Measurements from ENCODE around the gene PCNX1. TPM values are rescaled to one million over a fixed set of nuclear protein-coding genes. Genes with fewer than 3 reads are reported as not detected.

Gene PCNX1
- polyA plus RNA-seq, 3 donors = 7.3 to 26.7 (median 8.1) TPM

- H3K27me3 ChIP-seq (ENCODE audit: control insufficient read depth in 2 of 2, insufficient read depth in 2 of 2, low read length in 2 of 2) = no peaks in the 10 kb centered on the region
Observed at GRCh38 chr14:71076462-71077092, 169.3 kb downstream of the PCNX1 start.

GRCh38 chr14:71078500-71078899 lies 171.2 kb downstream of the PCNX1 start:
- Histone ChIP-seq H3K79me2 (ENCODE audit: insufficient read depth, low read length) (no peaks in the 10 kb centered on the region), H2AFZ (ENCODE audit: insufficient read depth, low read depth, low read length, poor library complexity, severe bottlenecking) (no peak overlapping the region), H3K27me3 (ENCODE audit: control insufficient read depth in 2 of 2, insufficient read depth in 2 of 2, low read length in 2 of 2) (no peaks in the 10 kb centered on the region), H4K20me1 (ENCODE audit: insufficient read depth, low read length) (peaks cover 8% of the 10 kb centered on the region), H3K9me3 (replicated peaks in 1 of 2; ENCODE audit: control insufficient read depth in 1 of 2, insufficient read depth in 1 of 2, low read length in 2 of 2) (peaks cover 7 to 29% of the 10 kb centered on the region in 2 donors), H3K4me1 (ENCODE audit: control insufficient read depth in 1 of 2, insufficient read depth in 2 of 2, low read length in 2 of 2) (no peaks in the 10 kb centered on the region), H3K4me3 (replicated peaks in 1 of 3; ENCODE audit: low read depth in 2 of 3, low read length in 3 of 3) (no peak overlapping the region), H3K9ac (ENCODE audit: insufficient read depth, low read length, poor library complexity, severe bottlenecking) (no peak overlapping the region), H3K36me3 (replicated peaks in 1 of 2; ENCODE audit: control insufficient read depth in 1 of 2, insufficient read depth in 2 of 2, low read length in 2 of 2) (peaks cover 48 to 67% of the 10 kb centered on the region in 2 donors), H3K4me2 (replicated peaks; ENCODE audit: extremely low read depth, low read length, poor library complexity, severe bottlenecking) (no peak overlapping the region), H3K27ac (ENCODE audit: low read depth in 1 of 2, low read length in 2 of 2) (no peak overlapping the region)
- TF ChIP-seq CTCF (IDR thresholded peaks at IDR 0.05) = no peak
- WGBS (ENCODE audit: insufficient coverage) = no CpG with 5 or more reads among the region's 2 CpGs
- H3K9me3 Mint-ChIP-seq = peaks cover 9 to 31% (median 16%) of the 10 kb centered on the region in 7 donors
- DNase-seq = no peak
- H3K36me3 Mint-ChIP-seq = peaks cover 82 to 91% of the 10 kb centered on the region in 2 donors
- H3K27me3 Mint-ChIP-seq (ENCODE audit: low read depth in 3 of 3) = no peaks in the 10 kb centered on the region
- no peak overlapping the region for H3K27ac Mint-ChIP-seq
- intact Hi-C loops (cut with micrococcal nuclease) = no loop called here
- H3K4me3 Mint-ChIP-seq = no peak overlapping the region
- no peaks in the 10 kb centered on the region for H3K4me1 Mint-ChIP-seq

More at GRCh38 chr14:71076462-71077092, 169.3 kb downstream of the PCNX1 start:
- no CpG with 5 or more reads among the region's 1 CpG for WGBS (ENCODE audit: insufficient coverage)
- no peaks in the 10 kb centered on the region for H3K4me1 Mint-ChIP-seq
- no peak overlapping the region for H3K4me3 Mint-ChIP-seq
- H3K36me3 Mint-ChIP-seq = peaks cover 78 to 90% of the 10 kb centered on the region in 2 donors
- peaks cover 9 to 31% (median 16%) of the 10 kb centered on the region in 7 donors for H3K9me3 Mint-ChIP-seq
- H3K27me3 Mint-ChIP-seq (ENCODE audit: low read depth in 3 of 3) = no peaks in the 10 kb centered on the region
- Histone ChIP-seq H3K36me3 (replicated peaks in 1 of 2; ENCODE audit: control insufficient read depth in 1 of 2, insufficient read depth in 2 of 2, low read length in 2 of 2) (peaks cover 67 to 77% of the 10 kb centered on the region in 2 donors), H3K4me2 (replicated peaks; ENCODE audit: extremely low read depth, low read length, poor library complexity, severe bottlenecking) (no peak overlapping the region), H3K9me3 (replicated peaks in 1 of 2; ENCODE audit: control insufficient read depth in 1 of 2, insufficient read depth in 1 of 2, low read length in 2 of 2) (peaks cover 7 to 29% of the 10 kb centered on the region in 2 donors), H3K79me2 (ENCODE audit: insufficient read depth, low read length) (no peaks in the 10 kb centered on the region), H2AFZ (ENCODE audit: insufficient read depth, low read depth, low read length, poor library complexity, severe bottlenecking) (no peak overlapping the region), H3K4me1 (ENCODE audit: control insufficient read depth in 1 of 2, insufficient read depth in 2 of 2, low read length in 2 of 2) (no peaks in the 10 kb centered on the region), H3K9ac (ENCODE audit: insufficient read depth, low read length, poor library complexity, severe bottlenecking) (no peak overlapping the region), H4K20me1 (ENCODE audit: insufficient read depth, low read length) (peaks cover 3% of the 10 kb centered on the region), H3K27ac (ENCODE audit: low read depth in 1 of 2, low read length in 2 of 2) (no peak overlapping the region), H3K4me3 (replicated peaks in 1 of 3; ENCODE audit: low read depth in 2 of 3, low read length in 3 of 3) (no peak overlapping the region)
- no peak for DNase-seq
- H3K27ac Mint-ChIP-seq = no peak overlapping the region
- intact Hi-C loops (cut with micrococcal nuclease) = no loop called here
- TF ChIP-seq CTCF (IDR thresholded peaks at IDR 0.05) = no peak

Measured in CD14-positive monocyte (primary cell).